MM.1S (cell line): Measurements from ENCODE around the gene EPHA3.

Experiments
- CTCF ChIP-seq: fragments of 300-600 bp; sonication (generic); IDR thresholded peaks from 2 replicates; pipeline ENCODE4 v1.5.1; 2016; ENCODE audit warnings: antibody characterized with exemption, low read length, mixed read lengths
- EZH2phosphoT487 ChIP-seq: fragments of 300-600 bp; sonication (generic); IDR thresholded peaks from 2 replicates; pipeline ENCODE4 v1.6.1; 2018; ENCODE audit warnings: antibody characterized with exemption, low read length

GRCh38 chr3:89116476-89116875 lies 9.1 kb downstream of the EPHA3 start:
- no peak for TF ChIP-seq EZH2phosphoT487
- TF ChIP-seq CTCF, result no peak
